IPS-18a (cell line): ENCODE measurements around the gene CACNA2D1.

ENCODE experiments used
- H3K27ac ChIP-seq: one replicate; pipeline ENCODE4 v1.5.1; 2013; ENCODE audit warnings: low read length
- H3K27me3 ChIP-seq: one replicate; pipeline ENCODE4 v1.6.1; 2013; ENCODE audit warnings: mild to moderate bottlenecking, low read length; ENCODE audit not compliant: control insufficient read depth, insufficient read depth
- H3K36me3 ChIP-seq: one replicate; pipeline ENCODE4 v1.6.1; 2013; ENCODE audit warnings: low read depth, low read length; ENCODE audit not compliant: control insufficient read depth
- H3K4me1 ChIP-seq: one replicate; pipeline ENCODE4 v1.6.1; 2013; ENCODE audit warnings: low read depth, low read length; ENCODE audit not compliant: control insufficient read depth
- H3K4me3 ChIP-seq: one replicate; pipeline ENCODE4 v1.5.1; 2013; ENCODE audit warnings: low read length
- H3K9ac ChIP-seq: one replicate; pipeline ENCODE4 v1.6.1; 2013; ENCODE audit warnings: mild to moderate bottlenecking, low read length, moderate library complexity
- H3K9me3 ChIP-seq: one replicate; pipeline ENCODE4 v1.6.1; 2013; ENCODE audit warnings: low read depth, low read length; ENCODE audit not compliant: control insufficient read depth

Gene CACNA2D1

GRCh38 chr7:82080254-82080927 is 363.2 kb downstream of the CACNA2D1 start:
- H3K9ac ChIP-seq: no peak overlapping the region
- no peaks in the 10 kb centered on the region for H3K9me3 ChIP-seq
- no peaks in the 10 kb centered on the region for H3K27me3 ChIP-seq
- H3K4me1 ChIP-seq: no peaks in the 10 kb centered on the region
- H3K27ac ChIP-seq: no peak overlapping the region
- no peaks in the 10 kb centered on the region for H3K36me3 ChIP-seq
- H3K4me3 ChIP-seq: no peak overlapping the region

DNA sequence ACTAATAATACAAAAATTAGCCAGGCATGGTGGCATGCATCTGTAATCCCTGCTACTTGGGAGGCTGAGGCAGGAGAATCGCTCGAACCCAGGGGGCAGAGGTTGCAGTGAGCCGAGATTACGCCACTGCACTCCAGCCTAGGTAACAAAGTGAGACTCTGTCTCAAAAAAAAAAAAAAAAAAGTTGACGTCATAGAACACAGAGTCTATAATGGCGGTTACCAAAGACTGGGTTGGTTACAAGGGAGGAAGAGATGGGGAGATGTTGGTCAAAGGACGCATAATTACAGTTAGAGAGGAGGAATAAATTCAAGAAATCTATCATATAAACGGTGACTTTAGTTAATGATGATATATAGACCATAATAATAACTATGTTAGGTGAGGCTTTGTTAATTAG is 364.1 kb downstream of the CACNA2D1 start:
- Histone ChIP-seq H3K9ac (no peak overlapping the region), H3K27me3 (no peaks in the 10 kb centered on the region), H3K4me3 (no peak overlapping the region), H3K9me3 (no peaks in the 10 kb centered on the region), H3K36me3 (no peaks in the 10 kb centered on the region), H3K27ac (no peak overlapping the region), H3K4me1 (no peaks in the 10 kb centered on the region)

- Histone ChIP-seq H3K27ac (no peak overlapping the region), H3K36me3 (no peaks in the 10 kb centered on the region), H3K9ac (no peak overlapping the region), H3K27me3 (no peaks in the 10 kb centered on the region), H3K9me3 (no peaks in the 10 kb centered on the region), H3K4me1 (no peaks in the 10 kb centered on the region), H3K4me3 (no peak overlapping the region)
These were observed 364.8 kb downstream of the CACNA2D1 start for GRCh38 chr7:82078807-82079206.

DNA sequence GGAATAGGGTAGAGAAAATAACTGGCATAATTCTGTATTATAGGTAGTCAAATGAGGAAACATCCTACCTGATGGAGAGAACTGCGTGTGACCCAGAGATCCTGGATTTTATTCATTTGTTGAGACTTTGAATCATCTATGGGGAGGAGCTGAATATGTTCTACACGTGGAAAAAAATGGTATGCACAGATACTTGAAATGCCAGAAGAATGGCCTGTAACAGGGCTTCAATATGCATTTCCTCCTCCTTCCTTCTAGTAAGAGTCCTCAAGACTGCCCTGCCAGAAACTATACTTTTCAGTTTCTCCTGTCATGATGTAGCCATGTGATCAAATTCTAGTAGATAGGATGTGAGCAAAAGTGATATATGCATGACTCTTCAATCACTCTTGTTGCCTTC is 372.1 kb downstream of the CACNA2D1 start:
- H3K9me3 ChIP-seq: no peaks in the 10 kb centered on the region
- H3K9ac ChIP-seq: no peak overlapping the region

GRCh38 chr7:82067628-82068264 is 375.8 kb downstream of the CACNA2D1 start:
- H3K27ac ChIP-seq: no peak overlapping the region
- H3K27me3 ChIP-seq: no peaks in the 10 kb centered on the region
- H3K4me1 ChIP-seq: no peaks in the 10 kb centered on the region
- H3K9ac ChIP-seq: no peak overlapping the region
- no peak overlapping the region for H3K4me3 ChIP-seq
- H3K36me3 ChIP-seq: no peaks in the 10 kb centered on the region
- H3K9me3 ChIP-seq: no peaks in the 10 kb centered on the region

More for the DNA sequence above, 372.1 kb downstream of the CACNA2D1 start:
- H3K27ac ChIP-seq: no peak overlapping the region
- H3K27me3 ChIP-seq: no peaks in the 10 kb centered on the region
- no peak overlapping the region for H3K4me3 ChIP-seq
- H3K4me1 ChIP-seq: no peaks in the 10 kb centered on the region
- no peaks in the 10 kb centered on the region for H3K36me3 ChIP-seq

DNA sequence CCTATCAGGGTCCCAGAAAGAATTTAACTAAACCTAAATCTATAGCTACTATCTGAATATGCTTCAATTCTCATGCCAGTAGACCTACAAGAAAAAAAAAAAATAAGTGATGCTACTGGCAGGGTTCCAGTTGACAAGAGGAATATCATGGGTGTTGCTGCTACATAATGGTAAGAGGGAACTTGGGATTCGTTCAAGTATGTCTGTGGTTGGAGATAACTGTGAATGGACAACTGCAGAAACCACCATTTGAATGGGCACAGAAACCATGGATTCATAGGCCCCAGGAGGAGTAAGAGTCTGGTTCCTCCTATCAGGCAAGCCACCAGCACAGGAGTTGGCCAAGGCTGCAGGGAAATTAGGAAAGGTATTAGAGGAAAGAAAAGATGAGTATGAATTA is 386.1 kb downstream of the CACNA2D1 start:
- Histone ChIP-seq H3K4me3 (no peak overlapping the region), H3K9ac (no peak overlapping the region), H3K27me3 (no peaks in the 10 kb centered on the region), H3K4me1 (no peaks in the 10 kb centered on the region), H3K36me3 (no peaks in the 10 kb centered on the region), H3K9me3 (no peaks in the 10 kb centered on the region), H3K27ac (no peak overlapping the region)

DNA sequence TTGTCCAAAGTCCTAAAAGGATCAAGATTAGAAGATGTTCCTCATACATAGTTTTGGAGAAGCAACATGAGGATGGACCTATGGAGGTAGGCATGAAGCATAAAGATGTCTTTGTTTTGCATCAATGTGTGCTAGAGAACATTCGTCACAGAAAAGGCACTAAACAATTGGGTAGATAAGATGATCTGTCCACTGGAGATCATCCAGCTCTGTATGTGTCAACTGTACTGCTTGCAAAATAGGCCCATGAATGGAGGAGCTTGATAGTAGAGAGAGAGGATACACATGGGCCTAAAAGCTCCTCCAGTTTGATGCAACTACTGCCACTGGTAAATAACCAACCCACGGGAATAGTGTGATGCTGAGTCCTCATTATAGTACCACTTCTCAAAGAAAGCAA is 387.3 kb downstream of the CACNA2D1 start:
- no peaks in the 10 kb centered on the region for H3K36me3 ChIP-seq
- H3K4me1 ChIP-seq: peaks cover 9% of the 10 kb centered on the region
- no peaks in the 10 kb centered on the region for H3K9me3 ChIP-seq
- H3K27me3 ChIP-seq: no peaks in the 10 kb centered on the region
- H3K9ac ChIP-seq: no peak overlapping the region
- no peak overlapping the region for H3K27ac ChIP-seq
- H3K4me3 ChIP-seq: no peak overlapping the region

GRCh38 chr7:82054544-82054943 is 389.0 kb downstream of the CACNA2D1 start:
- Histone ChIP-seq H3K9ac (no peak overlapping the region), H3K9me3 (no peaks in the 10 kb centered on the region)

GRCh38 chr7:82053453-82054032 is 390.0 kb downstream of the CACNA2D1 start:
- peaks cover 24% of the 10 kb centered on the region for H3K4me1 ChIP-seq
- no peak overlapping the region for H3K9ac ChIP-seq
- no peak overlapping the region for H3K27ac ChIP-seq
- H3K27me3 ChIP-seq: no peaks in the 10 kb centered on the region
- H3K4me3 ChIP-seq: no peak overlapping the region
- H3K36me3 ChIP-seq: no peaks in the 10 kb centered on the region
- no peaks in the 10 kb centered on the region for H3K9me3 ChIP-seq

More at GRCh38 chr7:82054544-82054943, 389.0 kb downstream of the CACNA2D1 start:
- H3K27me3 ChIP-seq: no peaks in the 10 kb centered on the region
- no peak overlapping the region for H3K4me3 ChIP-seq
- H3K4me1 ChIP-seq: peaks cover 23% of the 10 kb centered on the region
- H3K36me3 ChIP-seq: no peaks in the 10 kb centered on the region
- no peak overlapping the region for H3K27ac ChIP-seq

DNA sequence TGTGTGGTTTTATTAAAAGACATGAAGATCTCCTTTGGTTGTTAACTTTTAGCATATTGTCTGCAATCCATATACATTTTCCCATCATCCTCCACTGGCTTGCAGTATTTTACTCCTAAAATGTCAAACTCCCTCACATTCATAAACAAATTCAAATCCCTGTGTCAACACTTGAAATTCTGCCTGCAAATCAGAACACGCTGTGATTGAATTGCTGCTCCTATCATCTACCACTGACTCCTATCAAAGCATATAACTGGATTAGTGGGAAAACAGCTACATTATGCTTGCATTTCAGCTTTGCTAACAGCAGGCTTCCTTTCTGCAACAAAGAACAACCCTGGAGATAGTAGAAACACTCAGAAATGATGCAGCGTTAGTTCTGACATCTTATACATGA is 392.0 kb downstream of the CACNA2D1 start:
- H3K27me3 ChIP-seq: no peaks in the 10 kb centered on the region
- H3K9ac ChIP-seq: no peak overlapping the region
- no peaks in the 10 kb centered on the region for H3K36me3 ChIP-seq
- H3K9me3 ChIP-seq: no peaks in the 10 kb centered on the region
- no peak overlapping the region for H3K4me3 ChIP-seq
- H3K27ac ChIP-seq: no peak overlapping the region
- peaks cover 24% of the 10 kb centered on the region for H3K4me1 ChIP-seq

GRCh38 chr7:82050792-82051191 is 392.8 kb downstream of the CACNA2D1 start:
- Histone ChIP-seq H3K4me1 (peaks cover 24% of the 10 kb centered on the region), H3K36me3 (no peaks in the 10 kb centered on the region), H3K9ac (no peak overlapping the region), H3K9me3 (no peaks in the 10 kb centered on the region), H3K27ac (no peak overlapping the region), H3K4me3 (no peak overlapping the region), H3K27me3 (no peaks in the 10 kb centered on the region)
